ENCODE results near the gene AIFM2.
"Not testable (repeated sequence)": the region's sequence is repeated elsewhere in the genome, so short reads cannot be mapped to it uniquely, and the experiment has no call there.

The AIFM2 gene

GRCh38 chr10:70120417-70120816 lies 12.2 kb downstream of the AIFM2 start:
- H3K4me3 Mint-ChIP-seq = no peak overlapping the region
- peaks cover 6% of the 10 kb centered on the region for H3K4me1 Mint-ChIP-seq
- no peak for ATAC-seq
- H3K27ac Mint-ChIP-seq = no peak overlapping the region
- H3K27me3 Mint-ChIP-seq = no peaks in the 10 kb centered on the region
- no peaks in the 10 kb centered on the region for H3K9me3 Mint-ChIP-seq
- peaks cover 21% of the 10 kb centered on the region for H3K36me3 Mint-ChIP-seq

GRCh38 chr10:70119623-70120022 lies 13.0 kb downstream of the AIFM2 start:
- no peaks in the 10 kb centered on the region for H3K9me3 Mint-ChIP-seq
- peaks cover 6% of the 10 kb centered on the region for H3K4me1 Mint-ChIP-seq
- no peak for ATAC-seq
- H3K27me3 Mint-ChIP-seq = no peaks in the 10 kb centered on the region
- peaks cover 22% of the 10 kb centered on the region for H3K36me3 Mint-ChIP-seq
- no peak overlapping the region for H3K27ac Mint-ChIP-seq
- no peak overlapping the region for H3K4me3 Mint-ChIP-seq

- Mint-ChIP-seq H3K9me3 (no peaks in the 10 kb centered on the region), H3K27me3 (no peaks in the 10 kb centered on the region), H3K4me3 (no peak overlapping the region), H3K27ac (no peak overlapping the region), H3K4me1 (peaks cover 6% of the 10 kb centered on the region), H3K36me3 (peaks cover 26% of the 10 kb centered on the region)
- no peak for ATAC-seq
Measured at GRCh38 chr10:70119197-70119596, 13.4 kb downstream of the AIFM2 start.

GRCh38 chr10:70118196-70118595 lies 14.4 kb downstream of the AIFM2 start:
- ATAC-seq = no peak
- H3K9me3 Mint-ChIP-seq = no peaks in the 10 kb centered on the region
- peaks cover 33% of the 10 kb centered on the region for H3K36me3 Mint-ChIP-seq
- no peak overlapping the region for H3K27ac Mint-ChIP-seq
- H3K4me3 Mint-ChIP-seq = no peak overlapping the region
- H3K27me3 Mint-ChIP-seq = no peaks in the 10 kb centered on the region
- peaks cover 6% of the 10 kb centered on the region for H3K4me1 Mint-ChIP-seq

- Mint-ChIP-seq H3K9me3 (no peaks in the 10 kb centered on the region), H3K4me1 (peaks cover 6% of the 10 kb centered on the region), H3K27ac (no peak overlapping the region), H3K4me3 (no peak overlapping the region), H3K36me3 (peaks cover 36% of the 10 kb centered on the region), H3K27me3 (no peaks in the 10 kb centered on the region)
- ATAC-seq = peak; percentile 19
Measured at GRCh38 chr10:70117646-70118045, 15.0 kb downstream of the AIFM2 start.

GRCh38 chr10:70115948-70116682 lies 16.5 kb downstream of the AIFM2 start:
- ATAC-seq = peak; percentile 58
- Mint-ChIP-seq H3K36me3 (peaks cover 46% of the 10 kb centered on the region), H3K27me3 (no peaks in the 10 kb centered on the region), H3K4me3 (no peak overlapping the region), H3K9me3 (no peaks in the 10 kb centered on the region), H3K27ac (no peak overlapping the region), H3K4me1 (peaks cover 6% of the 10 kb centered on the region)

GRCh38 chr10:70114902-70115301 lies 17.7 kb downstream of the AIFM2 start:
- Mint-ChIP-seq H3K36me3 (peaks cover 36% of the 10 kb centered on the region), H3K4me1 (peaks cover 6% of the 10 kb centered on the region), H3K9me3 (no peaks in the 10 kb centered on the region), H3K4me3 (no peak overlapping the region), H3K27ac (no peak overlapping the region), H3K27me3 (no peaks in the 10 kb centered on the region)
- no peak for ATAC-seq

- Mint-ChIP-seq H3K27ac (no peak overlapping the region), H3K4me1 (peaks cover 13% of the 10 kb centered on the region), H3K4me3 (no peak overlapping the region), H3K9me3 (no peaks in the 10 kb centered on the region), H3K27me3 (no peaks in the 10 kb centered on the region), H3K36me3 (peaks cover 31% of the 10 kb centered on the region)
- ATAC-seq = no peak
Measured at GRCh38 chr10:70112071-70112470, 20.6 kb downstream of the AIFM2 start.

- no peak overlapping the region for H3K4me3 Mint-ChIP-seq
- H3K27me3 Mint-ChIP-seq = no peaks in the 10 kb centered on the region
- H3K4me1 Mint-ChIP-seq = peaks cover 12% of the 10 kb centered on the region
- no peak overlapping the region for H3K27ac Mint-ChIP-seq
- ATAC-seq = no peak
- no peaks in the 10 kb centered on the region for H3K9me3 Mint-ChIP-seq
- H3K36me3 Mint-ChIP-seq = peaks cover 30% of the 10 kb centered on the region
Measured at GRCh38 chr10:70111496-70111895, 21.1 kb downstream of the AIFM2 start.

- ATAC-seq = no peak
- Mint-ChIP-seq H3K27me3 (no peaks in the 10 kb centered on the region), H3K27ac (no peak overlapping the region), H3K9me3 (no peaks in the 10 kb centered on the region), H3K36me3 (peaks cover 25% of the 10 kb centered on the region), H3K4me1 (peaks cover 6% of the 10 kb centered on the region), H3K4me3 (no peak overlapping the region)
Measured at GRCh38 chr10:70109064-70109729, 23.4 kb downstream of the AIFM2 start.

- Mint-ChIP-seq H3K4me1 (peaks cover 6% of the 10 kb centered on the region), H3K27ac (peak overlapping the region; percentile 52), H3K4me3 (no peak overlapping the region), H3K9me3 (no peaks in the 10 kb centered on the region), H3K36me3 (peaks cover 9% of the 10 kb centered on the region), H3K27me3 (no peaks in the 10 kb centered on the region)
- peak; percentile 68 for ATAC-seq
Measured at GRCh38 chr10:70106958-70107791, 25.4 kb downstream of the AIFM2 start.

- Mint-ChIP-seq H3K27me3 (no peaks in the 10 kb centered on the region), H3K4me1 (no peaks in the 10 kb centered on the region), H3K9me3 (no peaks in the 10 kb centered on the region), H3K36me3 (no peaks in the 10 kb centered on the region), H3K4me3 (no peak overlapping the region), H3K27ac (no peak overlapping the region)
- ATAC-seq = no peak
Measured at GRCh38 chr10:70101668-70102067, 31.0 kb downstream of the AIFM2 start.

- ATAC-seq, H3K4me1 Mint-ChIP-seq, H3K4me3 Mint-ChIP-seq, H3K36me3 Mint-ChIP-seq, H3K27ac Mint-ChIP-seq, H3K27me3 Mint-ChIP-seq, H3K9me3 Mint-ChIP-seq: not testable (repeated sequence)
Measured at GRCh38 chr10:70101068-70101562, 31.5 kb downstream of the AIFM2 start.

GRCh38 chr10:70098271-70098670 lies 34.4 kb downstream of the AIFM2 start:
- no peak overlapping the region for H3K4me3 Mint-ChIP-seq
- ATAC-seq = no peak
- no peaks in the 10 kb centered on the region for H3K36me3 Mint-ChIP-seq
- H3K9me3 Mint-ChIP-seq = no peaks in the 10 kb centered on the region
- H3K4me1 Mint-ChIP-seq = no peaks in the 10 kb centered on the region
- H3K27ac Mint-ChIP-seq = no peak overlapping the region
- H3K27me3 Mint-ChIP-seq = peaks cover 9% of the 10 kb centered on the region

GRCh38 chr10:70097459-70097858 lies 35.2 kb downstream of the AIFM2 start:
- no peaks in the 10 kb centered on the region for H3K9me3 Mint-ChIP-seq
- ATAC-seq = no peak
- H3K36me3 Mint-ChIP-seq = no peaks in the 10 kb centered on the region
- H3K4me1 Mint-ChIP-seq = no peaks in the 10 kb centered on the region
- no peak overlapping the region for H3K4me3 Mint-ChIP-seq
- H3K27ac Mint-ChIP-seq = no peak overlapping the region
- peaks cover 9% of the 10 kb centered on the region for H3K27me3 Mint-ChIP-seq
